Caco-2 (cell line): ENCODE data around the gene SNHG17. TPM values are rescaled to one million over a fixed set of nuclear protein-coding genes. Genes with fewer than 3 reads are reported as not detected.

Experiments
- BruUV-seq: library from RNA; stranded (reverse); fragments of 400-500 nt; replicated peaks from 2 replicates; lab custom pipeline; 2021; lab: Mats Ljungman, UMichigan
- CTCF ChIA-PET: fragments of 300-600 bp; sonication (Branson Sonifier 250); formaldehyde crosslinking; loops from one replicate; lab custom pipeline; 2022; ENCODE audit warnings: antibody characterized with exemption; lab: Charles Lee
- POLR2A ChIA-PET: fragments of 300-600 bp; sonication (Branson Sonifier 250); formaldehyde crosslinking; loops from one replicate; lab custom pipeline; 2022; ENCODE audit warnings: antibody characterized with exemption; lab: Charles Lee
- DNase-seq, 2 experiments: peaks; one replicate each; pipeline versions ENCODE4 v3.0.0 to v3.0.0-alpha.2; 2020 to 2022
- H3K27me3 ChIP-seq: replicated peaks from 2 replicates; pipeline ENCODE4 v1.6.0; 2011; ENCODE audit warnings: low read length; ENCODE audit not compliant: control insufficient read depth, insufficient read depth
- H3K36me3 ChIP-seq: 2 replicates; pipeline ENCODE4 v1.5.1; 2011; ENCODE audit warnings: low read length; ENCODE audit not compliant: control insufficient read depth, insufficient read depth
- H3K4me1 ChIP-seq: fragments of 250-450 bp; sonication (Bioruptor Pico); 2 replicates; pipeline ENCODE4 v1.5.1; 2020; ENCODE audit warnings: mild to moderate bottlenecking
- H3K4me3 ChIP-seq: 2 replicates; pipeline ENCODE4 v1.5.1; 2011; ENCODE audit warnings: low read depth, mild to moderate bottlenecking, control low read depth, low read length
- H3K9me3 ChIP-seq: fragments of 250-450 bp; sonication (Bioruptor Pico); 2 replicates; pipeline ENCODE4 v1.5.1; 2020; ENCODE audit warnings: mild to moderate bottlenecking, moderate library complexity
- H3K27ac Mint-ChIP-seq: one replicate; pipeline ENCODE4 v1.8.0; 2022; ENCODE audit warnings: mixed read lengths; ENCODE audit not compliant: unreplicated experiment
- H3K27me3 Mint-ChIP-seq: one replicate; pipeline ENCODE4 v1.8.0; 2022; ENCODE audit warnings: mixed read lengths; ENCODE audit not compliant: insufficient read depth, unreplicated experiment
- H3K36me3 Mint-ChIP-seq: one replicate; pipeline ENCODE4 v1.8.0; 2022; ENCODE audit warnings: mild to moderate bottlenecking, mixed read lengths; ENCODE audit not compliant: insufficient read depth, unreplicated experiment
- H3K4me1 Mint-ChIP-seq: one replicate; pipeline ENCODE4 v1.8.0; 2022; ENCODE audit warnings: low read depth, mixed read lengths; ENCODE audit not compliant: unreplicated experiment
- H3K4me3 Mint-ChIP-seq: one replicate; pipeline ENCODE4 v1.8.0; 2022; ENCODE audit warnings: mild to moderate bottlenecking, moderate library complexity, mixed read lengths; ENCODE audit not compliant: unreplicated experiment
- H3K9me3 Mint-ChIP-seq: one replicate; pipeline ENCODE4 v1.8.0; 2022; ENCODE audit warnings: mixed read lengths; ENCODE audit not compliant: unreplicated experiment
- CTCF ChIP-seq, 2 experiments: fragments of 200-600 bp in 1 of 2; IDR thresholded peaks; 1 replicate in 1 of 2; 2 replicates in 1 of 2; pipeline versions ENCODE4 v1.5.1 to v1.8.0; 2011 to 2022; ENCODE audit warnings: antibody characterized with exemption in 1 of 2, control low read depth in 1 of 2, inconsistent platforms in 1 of 2, low read depth in 1 of 2, low read length in 1 of 2, mild to moderate bottlenecking in 1 of 2, moderate library complexity in 1 of 2; ENCODE audit not compliant: insufficient read depth in 1 of 2, severe bottlenecking in 1 of 2, unreplicated experiment in 1 of 2
- intact Hi-C: fragments of 100-400 bp; cut with micrococcal nuclease; formaldehyde crosslinking; loops from one replicate; pipeline ENCODE4 v1.10.0; 2022; ENCODE audit not compliant: unreplicated experiment
- total RNA-seq: library from RNA; stranded (reverse); gene quantifications from 2 replicates; pipeline ENCODE4 v1.2.3, GENCODE V29; 2022

SNHG17 gene
- total RNA-seq, 1 experiment from 2014 or later: 362 TPM

DNA sequence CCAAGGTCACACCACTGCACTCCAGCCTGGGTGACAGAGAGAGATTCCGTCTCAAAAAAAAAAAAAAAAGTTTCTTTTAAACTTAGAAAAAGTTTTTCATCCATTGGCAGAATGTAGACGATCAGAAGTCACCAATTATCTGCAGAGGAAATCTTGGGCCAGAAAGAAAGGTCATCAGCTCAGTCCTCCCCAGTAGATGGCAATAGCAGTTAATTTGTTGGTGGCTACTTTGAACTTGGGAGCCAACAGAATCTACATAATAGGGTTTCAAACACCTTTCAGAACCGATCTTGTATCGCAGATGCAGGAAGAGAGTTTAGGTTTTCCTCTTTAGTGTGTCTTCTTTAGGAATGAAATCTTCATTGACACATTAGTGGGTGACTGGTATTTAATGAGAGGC lies 47.2 kb downstream of the SNHG17 start:
- Mint-ChIP-seq H3K4me3 (no peak overlapping the region), H3K27ac (no peak overlapping the region), H3K36me3 (no peaks in the 10 kb centered on the region), H3K9me3 (peaks cover 6% of the 10 kb centered on the region), H3K4me1 (no peaks in the 10 kb centered on the region), H3K27me3 (no peaks in the 10 kb centered on the region)
- H3K36me3 ChIP-seq: no peaks in the 10 kb centered on the region
- intact Hi-C loops: loop anchor here (2.0 kb wide), 2 partner anchors 15 to 21 kb away; no protein-coding TSS in a partner anchor
- H3K9me3 ChIP-seq: no peaks in the 10 kb centered on the region
- no peak overlapping the region for H3K4me3 ChIP-seq
- no TSS peak for BruUV-seq
- peak in 1 of 2 experiments; percentile 20 for DNase-seq
- TF ChIP-seq CTCF (IDR thresholded peaks at IDR 0.05; ENCODE audit: insufficient read depth in 1 of 2, low read depth in 1 of 2, low read length in 1 of 2, severe bottlenecking in 1 of 2, unreplicated experiment in 1 of 2): peak in 1 of 2 experiments; percentile 30
- H3K27me3 ChIP-seq: peaks cover 2% of the 10 kb centered on the region; the same call in 1 of the 2 replicates
- ChIA-PET POLR2A (no interaction called here), CTCF (interaction anchor here (1.0 to 1.5 kb wide), 5 partner anchors 11 to 58 kb away, joined by 3 to 10 read pairs (median 4); no protein-coding TSS in a partner anchor)
- no peaks in the 10 kb centered on the region for H3K4me1 ChIP-seq

GRCh38 chr20:38386851-38387250 lies 48.3 kb downstream of the SNHG17 start:
- H3K36me3 Mint-ChIP-seq: no peaks in the 10 kb centered on the region
- no peak for TF ChIP-seq CTCF (IDR thresholded peaks at IDR 0.05; ENCODE audit: insufficient read depth in 1 of 2, low read depth in 1 of 2, low read length in 1 of 2, severe bottlenecking in 1 of 2, unreplicated experiment in 1 of 2)
- H3K27me3 ChIP-seq: peaks cover 2% of the 10 kb centered on the region; the same call in 1 of the 2 replicates
- no peaks in the 10 kb centered on the region for H3K36me3 ChIP-seq
- intact Hi-C loops: no loop called here
- H3K4me1 ChIP-seq: no peaks in the 10 kb centered on the region
- no TSS peak for BruUV-seq
- H3K9me3 Mint-ChIP-seq: peaks cover 12% of the 10 kb centered on the region
- no peak overlapping the region for H3K4me3 ChIP-seq
- no peak overlapping the region for H3K4me3 Mint-ChIP-seq
- no peaks in the 10 kb centered on the region for H3K9me3 ChIP-seq
- ChIA-PET CTCF (interaction anchor here (0.6 to 1.5 kb wide), 4 partner anchors 10 to 59 kb away, joined by 4 to 5 read pairs (median 4); no protein-coding TSS in a partner anchor), POLR2A (no interaction called here)
- peak in 1 of 2 experiments; percentile 16 for DNase-seq
- no peak overlapping the region for H3K27ac Mint-ChIP-seq
- no peaks in the 10 kb centered on the region for H3K27me3 Mint-ChIP-seq
- no peaks in the 10 kb centered on the region for H3K4me1 Mint-ChIP-seq

- POLR2A ChIA-PET: interaction anchor here (0.7 kb wide), 1 partner anchor 55 kb away, joined by 4 read pairs; no protein-coding TSS in a partner anchor
- intact Hi-C loops: no loop called here
- DNase-seq: no peak
- no TSS peak for BruUV-seq
- CTCF ChIA-PET: interaction anchor here (0.9 kb wide), 1 partner anchor 23 kb away, joined by 6 read pairs; no protein-coding TSS in a partner anchor
- no peak overlapping the region for H3K27ac Mint-ChIP-seq
- H3K9me3 Mint-ChIP-seq: peaks cover 12% of the 10 kb centered on the region
- Histone ChIP-seq H3K4me1 (no peaks in the 10 kb centered on the region), H3K36me3 (no peaks in the 10 kb centered on the region), H3K4me3 (no peak overlapping the region), H3K9me3 (no peaks in the 10 kb centered on the region), H3K27me3 (peaks cover 2% of the 10 kb centered on the region; the same call in 1 of the 2 replicates)
- no peaks in the 10 kb centered on the region for H3K36me3 Mint-ChIP-seq
- no peaks in the 10 kb centered on the region for H3K27me3 Mint-ChIP-seq
- H3K4me3 Mint-ChIP-seq: no peak overlapping the region
- no peak for TF ChIP-seq CTCF (IDR thresholded peaks at IDR 0.05; ENCODE audit: insufficient read depth in 1 of 2, low read depth in 1 of 2, low read length in 1 of 2, severe bottlenecking in 1 of 2, unreplicated experiment in 1 of 2)
- no peaks in the 10 kb centered on the region for H3K4me1 Mint-ChIP-seq
These were observed 49.1 kb downstream of the SNHG17 start for GRCh38 chr20:38386004-38386403.
